Endothelial cell of umbilical vein (primary cell): ENCODE measurements around the gene PIMREG. TPM values are rescaled to one million over a fixed set of nuclear protein-coding genes. Genes with fewer than 3 reads are reported as not detected.

Experiments
- Bru-seq: library from RNA; stranded (reverse); fragments of 400-500 nt; gene quantifications from one replicate; lab custom pipeline; 2021; lab: Mats Ljungman, UMichigan
- BruChase-seq, 2 experiments: library from RNA; stranded (reverse); fragments of 400-500 nt; gene quantifications; one replicate each; lab custom pipeline; 2021; lab: Mats Ljungman, UMichigan
- BruUV-seq: library from RNA; stranded (reverse); fragments of 400-500 nt; replicated peaks from 2 replicates; lab custom pipeline; 2021; lab: Mats Ljungman, UMichigan
- CTCF ChIA-PET: fragments of 300-600, 350-600 bp; sonication (Branson Sonifier 250); formaldehyde crosslinking; loops from one replicate; lab custom pipeline; 2021; ENCODE audit warnings: antibody characterized with exemption, inconsistent platforms; lab: Charles Lee
- POLR2A ChIA-PET: fragments of 300-600, 350-600 bp; sonication (Branson Sonifier 250); formaldehyde crosslinking; loops from one replicate; lab custom pipeline; 2021; ENCODE audit warnings: antibody characterized with exemption, inconsistent platforms; lab: Charles Lee
- DNase-seq: peaks from one replicate; pipeline ENCODE4 v3.0.0-alpha.2; 2011; ENCODE audit warnings: low read depth, low spot score
- FAIRE-seq: peaks from 2 replicates; lab custom pipeline; 2011; peaks lifted over from hg19 to GRCh38; lab: Jason Lieb, UNC
- H2AFZ ChIP-seq: 2 replicates; pipeline ENCODE4 v1.6.0; 2012; ENCODE audit warnings: low read depth, low read length, control low read depth, inconsistent platforms
- H3K27ac ChIP-seq: 2 replicates; pipeline ENCODE4 v1.5.1; 2011; ENCODE audit warnings: low read depth, mild to moderate bottlenecking, control low read depth, low read length, moderate library complexity; ENCODE audit not compliant: insufficient read depth
- H3K27me3 ChIP-seq, 2 experiments: 2 replicates each; pipeline versions ENCODE4 v1.6.0 to v1.6.1; 2011; ENCODE audit warnings: low read length in 2 of 2, mixed read lengths in 1 of 2; ENCODE audit not compliant: control insufficient read depth in 2 of 2, insufficient read depth in 2 of 2
- H3K36me3 ChIP-seq, 2 experiments: 2 replicates in 1 of 2; 3 replicates in 1 of 2; pipeline ENCODE4 v1.5.1; 2011; ENCODE audit warnings: low read length in 2 of 2, mild to moderate bottlenecking in 1 of 2, moderate library complexity in 1 of 2; ENCODE audit not compliant: control insufficient read depth in 2 of 2, insufficient read depth in 2 of 2; ENCODE audit errors: extremely low read depth in 1 of 2
- H3K4me1 ChIP-seq: 3 replicates; pipeline ENCODE4 v1.5.1; 2011; ENCODE audit warnings: mild to moderate bottlenecking, low read length; ENCODE audit not compliant: control insufficient read depth, insufficient read depth; ENCODE audit errors: extremely low read depth
- H3K4me2 ChIP-seq: 2 replicates; pipeline ENCODE4 v1.6.1; 2011; ENCODE audit warnings: low read length, control low read depth, mixed read lengths; ENCODE audit not compliant: insufficient read depth
- H3K4me3 ChIP-seq, 3 experiments: fragments of 200-600 bp in 1 of 3; sonication (generic), shearing (Covaris generic) in 1 of 3; replicated peaks in 1 of 3; 2 replicates each; pipeline ENCODE4 v1.5.1; 2011 to 2016; ENCODE audit warnings: control low read depth in 3 of 3, low read length in 3 of 3, mild to moderate bottlenecking in 2 of 3, inconsistent platforms in 1 of 3, low read depth in 1 of 3, moderate library complexity in 1 of 3; ENCODE audit not compliant: insufficient read depth in 1 of 3
- H3K79me2 ChIP-seq: 2 replicates; pipeline ENCODE4 v1.6.0; 2012; ENCODE audit warnings: low read length, inconsistent platforms; ENCODE audit not compliant: control insufficient read depth, insufficient read depth
- H3K9ac ChIP-seq: replicated peaks from 2 replicates; pipeline ENCODE3; 2011; ENCODE audit warnings: low read length, control low read depth; ENCODE audit not compliant: insufficient read depth; ENCODE audit errors: extremely low read depth
- H3K9me1 ChIP-seq: replicated peaks from 3 replicates; pipeline ENCODE4 v1.6.0; 2011; ENCODE audit warnings: mild to moderate bottlenecking, low read length; ENCODE audit not compliant: control insufficient read depth, insufficient read depth; ENCODE audit errors: extremely low read depth
- H3K9me3 ChIP-seq: replicated peaks from 2 replicates; pipeline ENCODE4 v1.5.1; 2012; ENCODE audit warnings: low read length, inconsistent platforms; ENCODE audit not compliant: control insufficient read depth, insufficient read depth
- H4K20me1 ChIP-seq: replicated peaks from 2 replicates; pipeline ENCODE3; 2011; ENCODE audit warnings: mild to moderate bottlenecking, low read length; ENCODE audit not compliant: control insufficient read depth, insufficient read depth; ENCODE audit errors: extremely low read depth
- POLR2A ChIP-seq: IDR thresholded peaks from 2 replicates; pipeline ENCODE4 v1.6.1; 2012; ENCODE audit warnings: low read depth, mild to moderate bottlenecking, control low read depth, low read length
- POLR2AphosphoS5 ChIP-seq: IDR thresholded peaks from 2 replicates; pipeline ENCODE4 v1.6.1; 2012; ENCODE audit warnings: low read depth, mild to moderate bottlenecking, control low read depth, low read length, moderate library complexity; ENCODE audit not compliant: insufficient read depth
- dilution Hi-C: fragments of 300-500 bp; cut with MboI; formaldehyde crosslinking; loops from one replicate; pipeline ENCODE4 v1.15.0; 2019; ENCODE audit warnings: low sequenced_read_pairs; ENCODE audit not compliant: extremely low pct_ligation_motif_present
- intact Hi-C: fragments of 100-400 bp; cut with micrococcal nuclease; formaldehyde crosslinking; loops from one replicate; pipeline ENCODE4 v1.10.0; 2022
- long read RNA-seq: library from polyadenylated mRNA; stranded (forward); transcript quantifications from one replicate; pipeline ENCODE4 v2.0.0, GENCODE V29; 2021
- polyA minus RNA-seq, 3 experiments: library from RNA; depleted of rRNA, polyadenylated mRNA; stranded (reverse); fragments of >200 nt; gene quantifications; 1 replicate in 1 of 3; 2 replicates in 2 of 3; pipeline ENCODE4 v1.2.3, GENCODE V29; 2011
- polyA plus RNA-seq, 4 experiments: library from polyadenylated mRNA; depleted of rRNA in 3 of 4; stranded (reverse) in 3 of 4; unstranded in 1 of 4; fragments of >200 nt; gene quantifications; 2 replicates each; pipeline versions ENCODE4 v1.2.1 to v1.2.3, GENCODE V29; 2011 to 2012; ENCODE audit warnings: missing spikeins in 1 of 4
- total RNA-seq: library from RNA; stranded (reverse); gene quantifications from 2 replicates; pipeline ENCODE4 v1.2.3, GENCODE V29; 2021
- TF ChIP-seq, protein P1 (sequence below): IDR thresholded peaks from 2 replicates; pipeline ENCODE4 v1.6.1; 2011; ENCODE audit not compliant: insufficient read depth, insufficient read length
- TF ChIP-seq, protein P2 (sequence below), 2 donors: IDR thresholded peaks; 1 replicate in 1 of 2; 2 replicates in 1 of 2; pipeline ENCODE4 v1.5.1; 2011; ENCODE audit warnings: low read length in 2 of 2, mild to moderate bottlenecking in 2 of 2, moderate library complexity in 2 of 2, control low read depth in 1 of 2, inconsistent platforms in 1 of 2, low read depth in 1 of 2; ENCODE audit not compliant: insufficient read depth in 1 of 2; ENCODE audit errors: extremely low read depth in 1 of 2

PIMREG gene, protein sequence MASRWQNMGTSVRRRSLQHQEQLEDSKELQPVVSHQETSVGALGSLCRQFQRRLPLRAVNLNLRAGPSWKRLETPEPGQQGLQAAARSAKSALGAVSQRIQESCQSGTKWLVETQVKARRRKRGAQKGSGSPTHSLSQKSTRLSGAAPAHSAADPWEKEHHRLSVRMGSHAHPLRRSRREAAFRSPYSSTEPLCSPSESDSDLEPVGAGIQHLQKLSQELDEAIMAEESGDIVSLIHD
- total RNA-seq (35.3 and 37.7 TPM in 2 replicates), polyA plus RNA-seq (26.3 and 28.3 TPM in 2 replicates), polyA minus RNA-seq (8.7 and 9.1 TPM in 2 replicates), Bru-seq, nascent RNA (percentile 46 among the genes with signal in this experiment), BruChase-seq, experiment 1, labeled RNA remaining after a 6-hour chase (percentile 61 among the genes with signal in this experiment), BruChase-seq, experiment 2, labeled RNA remaining after a 2-hour chase (percentile 44 among the genes with signal in this experiment)
- 28.1 and 32.9 TPM in 2 replicates for polyA plus RNA-seq (2011; cell fraction: cytosol; rRNA removed)
- polyA plus RNA-seq (2011; cell fraction: nucleus; rRNA removed), result 18.5 and 20.6 TPM in 2 replicates
- 9.5 and 15.1 TPM in 2 replicates for polyA plus RNA-seq (2012)
- polyA minus RNA-seq (2011; cell fraction: cytosol; rRNA and poly(A)+ RNA removed), result 12.7 TPM
- 4.6 and 5.4 TPM in 2 replicates for polyA minus RNA-seq (2011; cell fraction: nucleus; rRNA and poly(A)+ RNA removed)
- long read RNA-seq, transcript PIMREG-205 (6 exons, 1,948 nt), result major isoform, 79 of 96 reads
- long read RNA-seq, partial matches to known transcripts, result 9 of 96 reads
- long read RNA-seq, other reads (novel, unspliced or antisense), result 5 of 96 reads

DNA sequence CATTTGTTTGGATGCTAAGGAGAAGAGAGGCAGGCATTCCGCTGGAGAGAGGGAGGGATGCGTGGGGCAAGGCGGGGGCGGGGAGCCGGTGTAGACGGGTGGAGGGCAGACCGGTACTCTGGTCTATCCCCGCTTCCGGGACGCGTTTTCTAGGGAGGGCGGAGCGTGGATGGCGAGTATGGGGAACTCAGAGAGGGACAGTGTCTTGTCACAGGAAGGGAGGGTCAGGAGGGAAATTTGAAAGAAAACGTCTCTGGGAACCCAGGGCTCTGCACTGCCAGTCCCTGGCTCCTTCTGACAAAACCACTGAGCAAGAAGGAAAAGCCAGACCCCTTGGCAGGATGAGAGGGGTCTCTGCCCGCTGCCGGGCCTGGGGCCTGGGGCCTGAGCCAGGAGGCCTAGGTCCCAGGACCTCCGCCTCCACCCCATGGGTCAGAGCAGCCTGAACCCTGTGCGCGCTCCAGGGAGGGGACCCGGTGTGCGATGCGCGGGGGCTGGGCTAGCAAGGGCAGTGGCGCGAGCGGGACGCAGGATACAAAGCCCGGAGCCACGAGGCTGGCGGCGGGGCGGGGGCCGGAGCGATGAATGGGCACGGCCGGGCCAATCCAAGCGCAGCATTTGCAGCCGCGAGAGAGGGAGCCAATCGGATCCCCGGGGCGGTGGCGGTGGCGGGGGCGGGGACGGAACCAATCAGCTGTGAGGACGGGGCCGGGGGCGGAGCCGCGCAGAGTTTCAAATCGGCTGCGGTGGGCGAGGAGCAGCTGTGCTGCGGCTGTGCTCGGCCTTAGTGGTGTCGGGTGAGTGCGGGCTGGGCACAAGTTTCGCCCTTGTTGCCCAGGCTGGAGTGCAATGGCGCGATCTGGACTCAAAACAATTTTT, at the start of gene PIMREG:
Gene PIMREG (plus strand): TSS at position 764 of the 879 bp plus-strand sequence. CDS start 656 bp downstream, outside the sequence.
- H3K27me3 ChIP-seq, result peaks cover 4 to 13% of the 10 kb centered on the region in 2 experiments
- dilution Hi-C loops (no loop called here), intact Hi-C loops (loop anchor here (5.0 kb wide), 1 partner anchor 957 kb away; the partner anchor contains the start of genes DERL2 and MIS12)
- H3K9me1 ChIP-seq, result no peaks in the 10 kb centered on the region
- peak within 1 kb of the TSS; percentile 89 for H3K4me2 ChIP-seq
- ChIA-PET POLR2A (no interaction called here), CTCF (interaction anchor here (1.3 to 2.6 kb wide), 2 partner anchors 8 to 29 kb away, joined by 6 to 16 read pairs; partner anchors contain the start of gene AIPL1)
- peak within 1 kb of the TSS; percentile 61 for H3K9ac ChIP-seq
- H4K20me1 ChIP-seq, result no peaks in the 10 kb centered on the region
- peak within 1 kb of the TSS; percentile 95 for H2AFZ ChIP-seq
- H3K27ac ChIP-seq, result peak within 1 kb of the TSS; percentile 50
- no peaks in the 10 kb centered on the region for H3K9me3 ChIP-seq
- no peaks in the 10 kb centered on the region for H3K36me3 ChIP-seq
- TF ChIP-seq POLR2AphosphoS5, result peak; percentile 52
- TF ChIP-seq POLR2A, result peak; percentile 28
- TF ChIP-seq, protein P1, sequence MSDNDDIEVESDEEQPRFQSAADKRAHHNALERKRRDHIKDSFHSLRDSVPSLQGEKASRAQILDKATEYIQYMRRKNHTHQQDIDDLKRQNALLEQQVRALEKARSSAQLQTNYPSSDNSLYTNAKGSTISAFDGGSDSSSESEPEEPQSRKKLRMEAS, result peak; percentile 73
- TF ChIP-seq, protein P2, sequence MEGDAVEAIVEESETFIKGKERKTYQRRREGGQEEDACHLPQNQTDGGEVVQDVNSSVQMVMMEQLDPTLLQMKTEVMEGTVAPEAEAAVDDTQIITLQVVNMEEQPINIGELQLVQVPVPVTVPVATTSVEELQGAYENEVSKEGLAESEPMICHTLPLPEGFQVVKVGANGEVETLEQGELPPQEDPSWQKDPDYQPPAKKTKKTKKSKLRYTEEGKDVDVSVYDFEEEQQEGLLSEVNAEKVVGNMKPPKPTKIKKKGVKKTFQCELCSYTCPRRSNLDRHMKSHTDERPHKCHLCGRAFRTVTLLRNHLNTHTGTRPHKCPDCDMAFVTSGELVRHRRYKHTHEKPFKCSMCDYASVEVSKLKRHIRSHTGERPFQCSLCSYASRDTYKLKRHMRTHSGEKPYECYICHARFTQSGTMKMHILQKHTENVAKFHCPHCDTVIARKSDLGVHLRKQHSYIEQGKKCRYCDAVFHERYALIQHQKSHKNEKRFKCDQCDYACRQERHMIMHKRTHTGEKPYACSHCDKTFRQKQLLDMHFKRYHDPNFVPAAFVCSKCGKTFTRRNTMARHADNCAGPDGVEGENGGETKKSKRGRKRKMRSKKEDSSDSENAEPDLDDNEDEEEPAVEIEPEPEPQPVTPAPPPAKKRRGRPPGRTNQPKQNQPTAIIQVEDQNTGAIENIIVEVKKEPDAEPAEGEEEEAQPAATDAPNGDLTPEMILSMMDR (IDR thresholded peaks at IDR 0.05; ENCODE audit: extremely low read depth in 1 of 2, insufficient read depth in 1 of 2, low read depth in 1 of 2, low read length in 2 of 2), result no peak
- BruUV-seq, result TSS peak; percentile 76
- peak; percentile 92 for DNase-seq
- H3K79me2 ChIP-seq, result no peaks in the 10 kb centered on the region
- peak within 1 kb of the TSS; percentile 51 to 85 (median 70) for H3K4me3 ChIP-seq
- peaks cover 17% of the 10 kb centered on the region for H3K4me1 ChIP-seq
- peak; percentile 96 for FAIRE-seq
